GM18508 (cell line): ENCODE results near the gene MRPL20.
"Not testable (repeated sequence)": the region's sequence is repeated elsewhere in the genome, so short reads cannot be mapped to it uniquely, and the experiment has no call there.

Experiments
- ATAC-seq: cut with Tn5 transposase; IDR thresholded peaks from one replicate; pipeline ENCODE4 v1.9.1; 2021; ENCODE audit warnings: moderate number of reproducible peaks; ENCODE audit not compliant: insufficient read depth, unreplicated experiment

Gene MRPL20

DNA sequence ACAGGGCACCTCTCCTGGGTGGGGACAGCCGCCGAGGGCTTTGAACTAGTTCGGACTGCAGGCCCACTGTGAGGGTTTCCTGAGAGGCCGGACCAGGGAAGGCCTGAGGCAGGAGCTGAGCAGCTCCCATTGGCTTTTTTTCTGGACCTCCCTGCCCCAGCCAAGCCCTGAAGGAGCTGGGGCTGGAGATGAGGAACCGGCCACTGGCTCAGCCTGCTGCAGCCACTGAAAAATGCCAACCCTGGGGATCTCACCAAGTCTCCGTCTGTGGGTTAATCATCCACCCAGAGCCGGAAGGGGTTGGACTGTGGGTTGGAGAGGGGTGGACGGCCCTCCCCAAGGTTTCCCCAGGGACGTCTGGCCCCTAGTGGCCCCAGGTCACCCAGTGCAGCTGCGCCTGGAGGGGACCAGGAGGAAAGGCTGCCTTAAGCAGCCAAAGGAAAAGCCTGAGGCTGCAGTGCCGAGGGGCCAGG is 30.8 kb upstream of the MRPL20 start:
- no peak for ATAC-seq

GRCh38 chr1:1437033-1437903 is 30.2 kb upstream of the MRPL20 start:
- ATAC-seq = no peak

DNA sequence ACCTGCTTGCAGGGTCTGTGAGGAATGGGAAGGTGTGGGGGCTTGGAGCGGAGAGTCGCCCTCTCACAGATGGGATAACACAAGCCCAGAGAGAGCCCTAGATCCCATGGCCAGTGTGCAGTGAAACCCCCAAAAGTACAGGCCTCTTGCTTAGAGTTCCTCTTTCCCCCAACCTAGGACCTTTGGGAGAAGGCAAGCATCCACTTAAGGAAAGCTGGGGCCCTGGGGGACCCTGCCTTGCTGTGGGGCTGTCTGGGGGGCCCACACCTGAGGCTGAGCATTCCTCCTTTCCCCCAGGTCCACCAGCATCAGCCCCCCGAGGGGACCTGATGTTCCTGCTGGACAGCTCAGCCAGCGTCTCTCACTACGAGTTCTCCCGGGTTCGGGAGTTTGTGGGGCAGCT is 29.5 kb upstream of the MRPL20 start:
- no peak for ATAC-seq

DNA sequence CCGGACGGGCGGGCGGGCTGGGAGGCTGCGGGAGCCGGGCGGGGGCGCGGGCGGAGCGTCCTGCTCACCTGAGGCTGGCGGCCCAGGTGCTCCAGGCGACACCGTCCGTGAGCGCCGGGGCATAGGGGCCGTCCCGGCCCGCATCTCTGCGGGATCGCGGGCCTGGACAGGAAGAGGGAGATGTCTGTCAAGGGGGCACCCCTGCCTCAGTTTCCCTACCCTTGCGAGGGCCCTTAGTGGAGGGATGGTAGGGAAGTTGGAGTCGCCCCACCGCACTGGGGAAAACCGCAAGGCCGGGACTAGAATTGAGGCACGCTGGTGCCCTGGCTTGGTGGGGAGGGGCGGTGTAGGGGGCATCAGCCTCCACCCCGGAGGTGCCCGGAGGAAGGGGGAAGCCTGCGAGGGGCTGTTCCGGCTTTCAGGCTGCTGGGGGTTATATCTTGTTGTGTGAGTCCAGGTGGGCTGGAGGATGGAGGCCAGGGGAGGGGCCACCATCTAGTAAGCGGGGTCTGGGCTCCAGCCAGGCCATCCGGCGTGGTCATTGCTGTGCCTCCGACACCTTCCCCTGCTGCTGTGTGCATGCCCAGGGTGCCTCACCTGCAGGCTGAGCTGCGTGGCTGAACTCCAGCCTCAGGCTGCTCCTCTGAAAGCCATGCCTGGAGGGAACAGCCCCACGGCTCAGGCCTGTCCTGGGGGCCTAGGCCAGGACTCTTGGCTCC is 29.0 kb upstream of the MRPL20 start:
- ATAC-seq = no peak

DNA sequence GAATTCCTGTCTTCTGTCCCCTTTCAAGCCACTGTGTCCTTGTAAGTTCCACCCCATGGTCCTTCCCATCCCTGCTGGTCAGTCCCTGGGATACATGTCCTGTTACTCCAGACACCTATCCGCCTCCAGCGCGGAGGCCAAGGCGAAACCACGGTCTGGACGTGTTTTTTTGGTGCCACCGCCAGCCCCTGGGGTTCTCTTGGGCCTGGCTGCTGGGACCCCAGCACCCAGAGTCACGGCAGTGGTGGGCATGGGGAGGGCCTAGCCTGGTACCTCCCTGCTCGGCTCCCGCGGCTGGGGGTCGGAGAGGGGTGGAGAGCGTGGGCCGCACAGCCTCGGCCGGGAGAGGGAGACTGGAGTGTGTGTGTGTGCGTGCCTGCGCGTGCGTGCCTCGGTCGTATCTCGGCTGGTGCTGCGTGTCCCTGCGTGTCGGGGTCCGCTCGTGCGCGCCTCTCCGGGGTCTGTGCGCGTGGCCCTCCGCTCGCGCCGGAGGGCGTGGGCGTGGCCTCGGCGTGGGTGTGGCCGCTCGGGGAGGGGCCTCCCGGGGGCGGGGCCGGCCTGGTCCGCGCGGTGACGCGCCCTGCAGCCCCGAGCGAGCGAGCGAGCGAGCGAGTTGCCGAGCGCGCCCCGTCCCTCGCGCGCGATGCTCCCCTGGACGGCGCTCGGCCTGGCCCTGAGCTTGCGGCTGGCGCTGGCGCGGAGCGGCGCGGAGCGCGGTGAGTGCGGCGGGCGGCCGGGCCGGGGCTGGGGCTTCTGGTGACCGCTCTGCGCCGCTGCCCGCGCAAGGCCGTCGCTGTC is 28.2 kb upstream of the MRPL20 start, which contains the start of gene VWA1:
Gene VWA1 (plus strand): TSS at position 585 of the 798 bp plus-strand sequence. CDS start 59 bp downstream, at position 644.
- no peak for ATAC-seq

GRCh38 chr1:1434824-1435105 is 27.7 kb upstream of the MRPL20 start:
- no peak for ATAC-seq

- ATAC-seq = no peak
These were observed 27.2 kb upstream of the MRPL20 start for GRCh38 chr1:1434131-1434823.

- ATAC-seq = no peak
These were observed 26.7 kb upstream of the MRPL20 start for GRCh38 chr1:1433804-1434130.

DNA sequence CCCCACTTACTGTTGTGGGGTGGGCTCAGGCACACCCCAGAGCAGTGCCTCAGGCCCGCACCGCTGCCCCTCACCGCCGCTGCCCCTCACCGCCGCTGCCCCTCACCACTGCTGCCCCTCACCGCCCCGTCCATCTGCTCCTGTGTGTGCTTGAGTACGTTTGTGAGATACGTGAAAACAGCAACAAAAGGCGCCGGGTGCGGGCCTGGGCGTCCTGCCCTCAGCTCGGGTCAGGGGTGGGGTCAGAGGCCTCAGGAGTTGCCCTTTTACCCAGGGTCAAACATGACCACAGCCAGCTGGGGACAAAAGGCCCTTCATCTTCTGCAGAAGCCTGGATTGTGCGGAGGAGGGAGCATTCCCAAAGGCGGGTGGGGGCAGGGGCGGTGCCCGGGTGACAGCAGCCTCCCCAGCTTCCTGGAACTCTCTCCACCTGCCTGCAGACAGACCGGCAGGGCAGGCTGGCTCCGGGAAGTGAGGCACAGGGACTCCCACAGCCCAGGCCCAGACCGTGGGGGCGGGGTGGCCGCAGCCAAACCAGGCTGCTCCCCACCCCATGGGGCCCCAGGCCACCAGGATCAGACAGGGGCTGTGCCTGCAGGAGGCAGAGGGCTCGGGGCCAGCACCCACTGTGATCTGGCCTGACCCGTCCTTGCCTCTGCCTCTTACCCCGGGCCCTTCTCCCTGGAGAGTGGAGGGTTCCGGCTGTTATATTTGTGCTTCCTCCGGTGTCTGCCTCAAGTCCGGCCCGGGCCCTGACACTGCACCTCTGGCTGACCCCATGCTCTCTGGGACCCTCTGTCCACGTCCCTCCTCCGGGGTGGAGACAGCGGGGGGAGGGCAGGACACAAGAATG is 26.1 kb upstream of the MRPL20 start:
- no peak for ATAC-seq

DNA sequence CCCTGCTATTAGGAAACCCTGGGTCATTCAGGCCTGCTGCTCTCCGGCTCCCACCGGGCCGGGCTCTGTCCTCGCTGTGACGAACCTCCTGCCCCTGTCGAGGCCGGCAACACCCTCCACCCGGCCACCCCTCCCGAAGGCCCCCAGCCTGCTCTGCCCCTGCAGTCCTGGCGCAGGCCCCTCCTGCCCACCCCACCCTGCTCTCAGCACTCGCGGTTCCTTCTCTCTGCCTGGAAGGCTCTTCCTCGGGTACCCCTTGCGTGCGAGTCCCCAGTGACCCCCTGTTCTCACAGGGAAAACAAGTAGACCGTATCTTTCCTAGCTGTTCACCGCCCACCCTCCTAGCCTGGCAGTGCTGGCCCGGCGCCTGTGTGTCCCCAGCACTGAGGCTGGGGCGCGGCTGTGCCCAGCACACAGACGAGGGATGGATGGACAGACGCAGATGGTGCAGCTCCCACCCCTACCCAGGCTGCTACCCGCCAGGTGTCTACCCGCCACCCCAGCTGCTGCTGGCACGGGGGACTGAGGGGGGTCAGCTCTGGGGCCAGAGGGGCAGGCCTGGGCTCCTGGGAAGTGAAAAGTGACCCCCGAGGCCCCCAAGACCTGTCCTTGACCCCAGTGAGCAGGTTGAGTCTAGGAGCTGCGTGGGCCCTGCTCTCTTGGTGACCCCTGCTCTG is 25.3 kb upstream of the MRPL20 start:
- no peak for ATAC-seq

GRCh38 chr1:1431845-1432273 is 24.8 kb upstream of the MRPL20 start:
- ATAC-seq = no peak

DNA sequence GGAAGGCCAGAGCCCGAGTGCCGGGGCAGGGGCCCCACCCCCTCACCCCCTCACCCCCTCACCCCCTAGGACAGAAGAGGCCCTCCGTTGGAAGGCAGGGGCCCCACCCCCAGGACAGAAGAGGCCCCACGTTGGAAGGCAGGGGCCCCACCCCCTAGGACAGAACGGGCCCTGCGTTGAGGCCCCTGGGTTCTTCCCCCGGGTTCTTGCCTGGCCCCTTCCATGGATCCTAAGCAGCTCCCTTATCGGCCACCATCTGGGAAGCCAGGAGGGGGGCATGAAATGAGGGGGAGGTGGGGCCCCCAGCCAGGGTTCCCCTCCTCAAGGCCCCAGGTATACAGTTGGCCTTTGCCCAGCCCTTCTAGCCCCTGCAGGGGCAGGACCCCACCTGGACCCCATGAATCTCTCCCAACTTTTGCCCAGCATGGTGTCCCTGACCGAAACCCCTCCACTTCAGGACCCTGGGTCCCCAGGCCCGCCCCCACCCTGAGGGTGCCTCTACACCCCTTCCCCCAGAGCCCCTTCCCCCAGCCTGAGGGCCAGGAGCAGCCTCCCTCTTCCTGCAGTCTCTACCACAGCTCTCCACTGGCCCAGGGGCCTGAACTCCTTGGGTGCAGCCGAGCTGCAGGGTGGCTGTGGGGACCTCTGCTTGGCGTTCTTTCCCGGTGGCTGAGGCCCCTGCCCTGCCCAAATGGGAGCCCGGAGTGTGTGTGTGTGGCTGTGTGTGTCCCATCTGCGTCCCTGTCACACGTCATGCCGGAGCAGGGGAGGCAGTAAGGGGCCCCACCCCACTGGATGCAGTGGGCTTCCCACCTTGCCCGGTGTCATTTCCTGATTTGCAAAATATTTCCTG is 24.1 kb upstream of the MRPL20 start:
- no peak for ATAC-seq

DNA sequence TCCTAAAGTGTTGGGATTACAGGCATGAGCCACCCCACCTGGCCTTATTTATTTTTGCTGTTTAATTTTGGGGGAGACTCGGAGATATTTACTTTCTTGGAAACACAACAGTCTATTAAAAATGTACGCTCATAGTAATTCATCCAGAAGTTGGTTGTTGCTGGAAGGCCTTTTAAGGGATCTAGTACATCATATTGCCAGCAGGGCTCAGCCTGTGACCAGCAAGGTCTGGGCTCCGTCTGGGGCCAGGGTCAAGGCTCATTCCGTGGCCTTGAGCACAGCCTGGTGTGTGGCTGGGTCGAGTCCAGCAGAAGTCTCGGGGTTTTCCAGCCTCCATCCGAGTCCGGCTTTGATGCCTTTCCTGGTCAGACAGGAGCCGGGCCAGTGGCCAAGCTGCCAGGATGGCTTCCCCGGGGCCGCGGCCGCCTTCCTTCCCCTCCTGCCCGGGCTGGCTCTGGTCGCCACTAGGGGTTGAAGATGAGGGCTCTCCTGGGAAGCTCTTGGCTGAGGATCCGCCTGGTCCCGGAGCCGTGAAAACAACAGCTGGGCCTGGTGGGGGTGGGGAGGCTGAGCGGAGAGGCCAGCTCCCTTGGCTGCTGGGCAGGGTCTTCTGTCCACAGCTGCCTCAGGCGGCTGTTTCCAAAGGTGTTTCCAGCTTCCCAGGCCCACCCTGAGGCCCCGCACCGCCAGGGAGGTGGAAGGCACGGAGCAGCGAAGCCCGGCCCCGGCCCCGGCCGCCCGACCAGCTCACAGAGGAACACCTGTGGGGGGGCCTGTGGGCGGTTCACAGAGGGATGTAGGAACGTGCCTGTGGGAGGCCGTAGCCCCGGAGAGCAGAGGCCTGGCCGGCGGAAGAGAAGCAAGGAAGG is 23.3 kb upstream of the MRPL20 start:
- no peak for ATAC-seq

DNA sequence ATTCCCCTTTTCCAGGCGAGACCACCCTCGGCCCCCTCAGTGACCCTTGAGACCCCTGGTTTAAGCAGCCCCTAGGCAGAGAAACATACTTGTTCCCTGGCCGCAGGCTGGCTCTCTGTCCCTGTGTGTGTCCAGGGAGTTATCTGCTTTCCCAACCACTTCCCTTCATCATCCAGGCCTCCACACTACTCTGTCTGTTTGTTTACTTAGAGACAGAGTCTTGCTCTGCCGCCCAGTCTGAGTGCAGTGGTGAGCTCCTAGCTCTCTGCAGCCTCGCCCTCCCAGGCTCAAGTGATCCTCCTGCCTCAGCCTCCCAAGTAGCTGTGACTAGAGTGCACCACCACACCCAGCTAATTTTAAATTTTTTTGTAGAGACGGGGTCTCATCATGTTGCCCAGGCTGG is 22.6 kb upstream of the MRPL20 start:
- no peak for ATAC-seq

- ATAC-seq = not testable (repeated sequence)
These were observed 21.9 kb upstream of the MRPL20 start for GRCh38 chr1:1428967-1429366.

DNA sequence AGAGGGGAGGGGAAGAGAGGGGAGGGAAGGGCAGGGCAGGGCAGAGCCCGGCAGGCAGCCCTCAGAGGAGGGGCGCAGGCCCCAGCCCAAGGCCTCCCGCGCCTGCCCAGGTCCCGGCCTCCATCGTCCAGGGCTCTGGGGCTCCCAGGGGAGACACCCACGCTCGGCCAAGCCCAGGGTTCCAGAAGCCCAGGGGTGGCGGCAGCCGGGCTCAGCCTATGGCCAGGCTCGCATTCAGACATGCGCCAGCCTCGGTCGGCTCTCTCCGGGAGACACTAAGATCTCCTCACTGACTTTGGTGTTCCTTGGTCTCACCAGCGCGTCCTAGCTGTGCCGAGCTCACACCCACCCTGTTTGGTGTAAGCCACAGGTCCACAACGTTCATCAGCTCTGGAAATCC is 21.1 kb upstream of the MRPL20 start:
- ATAC-seq = no peak

DNA sequence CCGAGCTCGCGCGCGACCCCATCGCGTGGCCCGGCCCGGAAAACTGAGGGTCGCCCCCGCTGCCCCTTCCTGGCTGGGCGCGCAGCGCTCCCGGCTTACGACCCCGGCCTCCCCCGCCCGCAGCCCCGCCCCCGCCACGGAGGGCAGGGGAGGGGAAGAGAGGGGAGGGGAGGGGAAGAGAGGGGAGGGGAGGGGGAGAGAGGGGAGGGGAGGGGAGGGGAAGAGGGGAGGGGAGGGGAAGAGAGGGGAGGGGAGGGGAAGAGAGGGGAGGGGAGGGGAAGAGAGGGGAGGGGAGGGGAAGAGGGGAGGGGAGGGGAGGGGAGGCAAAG is 20.7 kb upstream of the MRPL20 start:
- no peak for ATAC-seq
